Transverse colon (tissue), 3 donors: ENCODE results near the gene PTPRN2.

Experiments
- CTCF ChIP-seq, 5 experiments: fragments of 200-600 bp in 3 of 5; fragments of 450-650 bp in 2 of 5; sonication (generic) in 3 of 5; IDR thresholded peaks; 1 replicate in 2 of 5; 2 replicates in 3 of 5; pipeline ENCODE4 v1.5.1; 2016 to 2017; ENCODE audit warnings: antibody characterized with exemption in 5 of 5, inconsistent platforms in 3 of 5, mild to moderate bottlenecking in 2 of 5, moderate library complexity in 1 of 5
- POLR2A ChIP-seq: fragments of 450-650 bp; IDR thresholded peaks from one replicate; pipeline ENCODE4 v1.6.1; 2016; ENCODE audit warnings: antibody characterized with exemption, mild to moderate bottlenecking, moderate library complexity

DNA sequence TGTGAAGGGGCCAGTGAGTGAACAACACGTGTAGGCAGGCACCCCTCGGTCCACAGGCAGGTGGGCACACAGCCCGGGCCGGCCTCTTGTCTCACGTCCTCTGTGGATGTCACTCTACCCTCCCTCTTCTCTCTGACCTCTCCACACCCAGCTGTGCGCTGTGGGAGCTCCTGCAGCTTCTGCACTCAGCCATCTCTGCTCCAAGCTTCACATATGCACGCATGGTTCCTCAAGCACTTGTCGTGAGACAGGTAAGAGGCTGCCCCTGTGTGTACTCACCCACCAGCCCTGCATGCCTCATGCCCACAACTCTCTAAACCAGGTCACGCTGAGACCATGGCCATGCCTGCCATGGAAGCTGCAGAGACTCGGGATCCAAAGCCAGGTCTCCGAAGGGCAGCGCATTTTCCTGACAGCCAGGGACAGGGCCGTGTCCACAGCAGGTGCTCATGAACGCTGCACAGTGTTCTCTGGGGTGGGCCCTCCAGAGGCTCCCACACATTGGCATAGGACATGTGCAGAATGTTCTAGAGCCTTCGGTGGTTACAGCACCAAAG, 477.5 kb downstream of the PTPRN2 start:
- TF ChIP-seq CTCF (IDR thresholded peaks at IDR 0.05) = no peak
- TF ChIP-seq POLR2A = no peak
